ENCODE results near the gene MYL5. TPM values are rescaled to one million over a fixed set of nuclear protein-coding genes. Genes with fewer than 3 reads are reported as not detected.

Gene MYL5
- total and polyA plus RNA-seq, 7 experiments from 2014 or later: 5.8 to 32.7 (median 21.4) TPM

DNA sequence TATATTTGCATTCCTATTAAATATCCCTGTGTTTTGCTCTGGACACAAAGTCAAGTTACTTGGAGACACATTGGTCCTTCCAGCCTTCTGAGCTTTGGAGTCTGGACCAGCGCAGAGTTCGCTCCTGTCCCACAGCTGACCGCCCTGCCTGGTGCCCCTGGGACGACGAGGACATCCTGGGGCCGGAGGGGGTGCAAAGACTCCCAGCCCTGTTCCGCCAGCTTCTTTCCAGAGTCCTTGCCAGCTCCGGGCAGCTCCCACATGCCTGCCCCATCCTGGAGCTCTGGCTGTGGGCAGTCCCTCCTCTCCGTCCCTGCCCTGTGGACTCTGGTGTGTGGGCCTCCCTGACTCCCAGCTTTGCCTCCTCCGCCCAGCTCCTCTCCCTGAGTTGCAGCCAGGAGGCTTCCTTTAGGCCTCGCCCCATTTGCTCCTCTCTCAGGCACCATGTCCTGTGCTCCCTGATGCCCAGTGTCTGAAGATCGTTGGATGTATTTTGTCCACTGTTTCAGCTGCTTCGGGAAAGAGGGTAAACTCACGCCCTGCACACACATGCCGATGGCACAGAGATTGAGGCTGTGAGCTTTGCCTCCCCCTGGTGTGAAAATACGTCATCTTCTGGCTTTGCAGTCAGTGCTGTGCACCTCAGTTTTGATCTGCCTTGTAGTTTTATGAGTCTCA is 26.4 kb downstream of the MYL5 start:
- DNase-seq: no peak
- H3K27ac Mint-ChIP-seq: peak overlapping the region in 2 of 9 donors; percentile 16 to 64
- peaks cover 5% of the 10 kb centered on the region in 2 donors for H3K4me1 ChIP-seq (ENCODE audit: control insufficient read depth in 2 of 2, insufficient read depth in 2 of 2, low read length in 2 of 2)

DNA sequence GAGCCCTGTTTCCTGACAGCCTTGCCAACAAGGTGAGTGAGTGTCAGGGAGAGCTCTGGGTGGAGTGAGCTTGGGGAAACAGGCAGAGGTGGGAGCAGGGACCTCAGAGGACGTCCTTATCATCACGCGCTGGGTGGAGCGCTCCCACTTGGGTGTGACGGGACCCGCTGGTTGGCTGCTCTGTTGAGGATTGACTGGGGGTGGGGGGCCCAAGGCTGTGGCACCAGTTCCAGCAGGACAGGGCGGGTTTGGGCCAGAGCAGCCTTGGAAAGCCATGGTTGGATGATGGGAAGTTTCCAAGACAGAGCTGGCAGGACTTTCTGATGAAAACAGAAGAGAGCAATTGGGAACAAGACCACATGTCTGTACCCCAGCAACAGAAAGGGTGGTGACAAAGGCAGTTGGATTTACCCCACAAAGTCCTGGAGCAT is 28.3 kb downstream of the MYL5 start:
- Mint-ChIP-seq H3K4me1 (peaks cover 0 to 22% (median 5%) of the 10 kb centered on the region in 7 donors), H3K4me3 (peak overlapping the region in 2 of 10 donors; percentile 7 to 47), H3K27ac (peak overlapping the region in 1 of 9 donors; percentile 60), H3K27me3 (no peaks in the 10 kb centered on the region), H3K9me3 (peaks cover 0 to 3% (median 0%) of the 10 kb centered on the region in 11 donors), H3K36me3 (peaks cover 0 to 3% (median 0%) of the 10 kb centered on the region in 5 donors)
- CTCF ChIA-PET: no interaction called here
- H3K4me3 ChIP-seq (ENCODE audit: low read length): no peak overlapping the region
- H3K27me3 ChIP-seq (ENCODE audit: control insufficient read depth in 2 of 2, insufficient read depth in 2 of 2, low read length in 2 of 2): no peaks in the 10 kb centered on the region
- H3K27ac ChIP-seq (ENCODE audit: low read depth, low read length): no peak overlapping the region
- intact Hi-C loops (cut with micrococcal nuclease): no loop called here
- no peaks in the 10 kb centered on the region for H3K36me3 ChIP-seq (ENCODE audit: control insufficient read depth in 2 of 3, insufficient read depth in 3 of 3, low read length in 3 of 3)
- no peaks in the 10 kb centered on the region for H3K9me3 ChIP-seq (ENCODE audit: control insufficient read depth in 2 of 3, low read length in 3 of 3)
- peaks cover 5 to 9% of the 10 kb centered on the region in 2 donors for H3K4me1 ChIP-seq (ENCODE audit: control insufficient read depth in 2 of 2, insufficient read depth in 2 of 2, low read length in 2 of 2)
- ATAC-seq (no peak), DNase-seq (no peak)
- POLR2A ChIA-PET: no interaction called here

More for the DNA sequence above, 26.4 kb downstream of the MYL5 start:
- ChIA-PET CTCF (no interaction called here), POLR2A (no interaction called here)
- Histone ChIP-seq H3K36me3 (ENCODE audit: control insufficient read depth in 2 of 3, insufficient read depth in 3 of 3, low read length in 3 of 3) (no peaks in the 10 kb centered on the region), H3K9me3 (ENCODE audit: control insufficient read depth in 2 of 3, low read length in 3 of 3) (no peaks in the 10 kb centered on the region), H3K4me3 (ENCODE audit: low read length) (no peak overlapping the region), H3K27me3 (ENCODE audit: control insufficient read depth in 2 of 2, insufficient read depth in 2 of 2, low read length in 2 of 2) (no peaks in the 10 kb centered on the region), H3K27ac (ENCODE audit: low read depth, low read length) (no peak overlapping the region)
- Mint-ChIP-seq H3K9me3 (peaks cover 0 to 3% (median 0%) of the 10 kb centered on the region in 11 donors), H3K4me3 (peak overlapping the region in 1 of 10 donors; percentile 20), H3K36me3 (peaks cover 0 to 3% (median 0%) of the 10 kb centered on the region in 5 donors), H3K27me3 (peaks cover 0 to 3% (median 0%) of the 10 kb centered on the region in 5 donors), H3K4me1 (peaks cover 0 to 22% (median 4%) of the 10 kb centered on the region in 7 donors)
- intact Hi-C loops (cut with micrococcal nuclease): no loop called here
- ATAC-seq: no peak

DNA sequence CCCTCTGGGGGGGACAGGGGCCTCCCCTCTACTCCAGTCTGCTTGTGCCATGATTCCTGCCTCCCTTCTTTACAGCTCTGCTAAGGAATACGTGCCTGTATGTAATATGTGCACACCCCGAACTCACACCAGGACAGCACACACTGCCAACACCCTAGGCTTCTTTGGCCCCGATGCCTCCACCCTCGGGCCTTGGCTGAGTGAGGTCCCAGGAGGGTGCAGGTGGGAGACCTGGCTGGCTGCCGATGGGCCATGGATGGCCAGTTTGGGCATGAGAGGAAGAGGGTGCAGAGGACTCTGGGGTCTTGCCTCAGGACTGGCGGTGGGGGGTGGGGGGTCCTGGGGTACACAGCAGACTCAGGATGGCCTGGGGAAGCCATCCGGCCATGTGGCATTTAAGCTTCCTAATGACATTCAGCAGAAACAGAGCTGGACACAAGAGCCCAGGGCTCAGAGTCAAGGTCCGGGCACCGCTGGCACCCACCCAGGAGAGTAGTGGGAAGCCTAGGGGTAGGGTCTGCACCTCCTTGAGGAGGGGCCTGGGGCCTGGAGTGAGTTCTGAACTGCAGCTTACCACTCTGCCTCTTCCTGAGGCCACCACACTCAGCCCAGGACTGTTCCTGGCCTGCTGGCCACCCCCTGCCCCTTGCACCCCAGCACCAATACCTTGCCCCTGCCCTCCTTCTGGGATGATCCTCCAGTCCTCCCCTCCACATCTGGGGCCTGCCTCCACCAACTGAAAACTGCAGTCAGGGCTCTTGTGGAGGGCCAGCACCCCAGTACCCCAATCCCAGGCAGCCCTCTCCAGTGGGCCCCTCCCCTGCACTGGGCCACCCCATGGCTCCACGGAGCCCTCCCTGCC is 29.2 kb downstream of the MYL5 start:
- Histone ChIP-seq H3K4me1 (ENCODE audit: control insufficient read depth in 2 of 2, insufficient read depth in 2 of 2, low read length in 2 of 2) (peaks cover 8 to 9% of the 10 kb centered on the region in 2 donors), H3K27ac (ENCODE audit: low read depth, low read length) (no peak overlapping the region), H3K9me3 (ENCODE audit: control insufficient read depth in 2 of 3, low read length in 3 of 3) (no peaks in the 10 kb centered on the region), H3K4me3 (ENCODE audit: low read length) (no peak overlapping the region), H3K27me3 (ENCODE audit: control insufficient read depth in 2 of 2, insufficient read depth in 2 of 2, low read length in 2 of 2) (no peaks in the 10 kb centered on the region), H3K36me3 (ENCODE audit: control insufficient read depth in 2 of 3, insufficient read depth in 3 of 3, low read length in 3 of 3) (no peaks in the 10 kb centered on the region)
- Mint-ChIP-seq H3K4me3 (peak overlapping the region in 1 of 10 donors; percentile 87), H3K36me3 (peaks cover 0 to 4% (median 0%) of the 10 kb centered on the region in 5 donors), H3K9me3 (peaks cover 0 to 3% (median 0%) of the 10 kb centered on the region in 11 donors), H3K4me1 (peaks cover 2 to 23% (median 10%) of the 10 kb centered on the region in 7 donors), H3K27ac (no peak overlapping the region), H3K27me3 (no peaks in the 10 kb centered on the region)
- no peak for DNase-seq
- no peak for ATAC-seq
- intact Hi-C loops (cut with micrococcal nuclease): loop anchor here (2.0 kb wide), 3 partner anchors 229 to 367 kb away; partner anchors contain the start of genes FGFRL1 (in 1 of the 2), GAK (in 1 of the 2), TMEM175 (in 1 of the 2) and ZNF141 (in 1 of the 2)
- CTCF ChIA-PET: no interaction called here
- POLR2A ChIA-PET: no interaction called here

DNA sequence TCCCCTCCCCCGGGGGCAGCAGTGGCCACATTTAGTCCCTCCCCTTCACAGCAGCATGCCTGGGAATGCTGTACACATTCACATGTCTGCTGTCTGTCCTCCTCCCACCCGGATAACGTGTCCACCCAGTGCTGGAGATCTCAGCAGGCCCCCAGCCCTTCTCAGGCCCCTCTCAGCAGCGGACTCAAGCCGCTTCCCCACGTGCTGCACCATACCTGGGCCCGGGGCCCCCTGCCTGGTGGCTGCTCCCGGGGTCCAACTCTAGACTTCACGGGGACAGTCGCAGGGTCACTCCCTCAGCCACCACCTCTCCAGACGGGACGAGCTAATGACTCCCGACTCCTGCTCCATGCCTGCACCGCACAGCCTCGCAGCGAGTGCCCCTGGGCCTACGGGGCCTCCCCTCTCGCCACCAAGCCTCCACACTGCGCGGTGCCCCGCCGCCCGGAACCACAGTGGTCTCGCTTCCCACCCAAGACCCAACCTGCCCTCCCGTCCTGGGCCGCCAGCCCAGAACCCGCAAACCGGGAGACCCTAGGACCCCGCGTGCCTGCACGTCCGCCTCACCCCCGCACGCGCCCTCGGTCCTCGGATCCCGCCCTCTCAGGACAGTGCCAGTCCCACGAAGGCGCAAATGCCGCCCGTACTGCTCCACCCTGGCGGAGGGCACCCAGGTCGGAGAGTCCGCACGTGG is 30.0 kb downstream of the MYL5 start:
- Mint-ChIP-seq H3K27ac (peak overlapping the region in 2 of 9 donors; percentile 51 to 55), H3K36me3 (peaks cover 0 to 8% (median 0%) of the 10 kb centered on the region in 5 donors), H3K27me3 (no peaks in the 10 kb centered on the region), H3K9me3 (peaks cover 0 to 2% (median 0%) of the 10 kb centered on the region in 11 donors), H3K4me1 (peaks cover 10 to 23% (median 18%) of the 10 kb centered on the region in 7 donors), H3K4me3 (peak overlapping the region in 6 of 10 donors; percentile 27 to 96 (median 76))
- H3K4me3 ChIP-seq (ENCODE audit: low read length): no peak overlapping the region
- DNase-seq (no peak), ATAC-seq (no peak)
- CTCF ChIA-PET: no interaction called here
- intact Hi-C loops (cut with micrococcal nuclease): loop anchor here (2.0 kb wide), 3 partner anchors 228 to 368 kb away; partner anchors contain the start of genes FGFRL1 (in 1 of the 2), GAK (in 1 of the 2), TMEM175 (in 1 of the 2) and ZNF141 (in 1 of the 2)
- peaks cover 9 to 11% of the 10 kb centered on the region in 2 donors for H3K4me1 ChIP-seq (ENCODE audit: control insufficient read depth in 2 of 2, insufficient read depth in 2 of 2, low read length in 2 of 2)
- H3K27me3 ChIP-seq (ENCODE audit: control insufficient read depth in 2 of 2, insufficient read depth in 2 of 2, low read length in 2 of 2): no peaks in the 10 kb centered on the region
- POLR2A ChIA-PET: no interaction called here
- no peaks in the 10 kb centered on the region for H3K9me3 ChIP-seq (ENCODE audit: control insufficient read depth in 2 of 3, low read length in 3 of 3)
- H3K27ac ChIP-seq (ENCODE audit: low read depth, low read length): no peak overlapping the region
- H3K36me3 ChIP-seq (ENCODE audit: control insufficient read depth in 2 of 3, insufficient read depth in 3 of 3, low read length in 3 of 3): no peaks in the 10 kb centered on the region

DNA sequence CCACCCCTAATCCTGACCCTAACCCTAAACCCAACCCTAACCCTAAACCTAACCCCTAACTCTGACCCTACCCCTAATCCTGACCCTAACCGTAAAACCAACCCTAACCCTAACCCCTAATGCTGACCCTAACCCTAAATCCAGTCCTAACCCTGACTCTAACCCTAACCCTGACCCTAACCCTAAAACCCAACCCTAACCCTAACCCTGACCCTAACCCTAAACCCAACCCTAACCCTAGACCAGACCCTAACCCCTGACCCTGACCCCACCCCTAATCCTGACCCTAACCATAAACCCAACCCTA is 30.6 kb downstream of the MYL5 start:
- Mint-ChIP-seq H3K4me3 (peak overlapping the region; percentile 68 to 96 (median 83)), H3K9me3 (peaks cover 0 to 1% (median 0%) of the 10 kb centered on the region in 11 donors), H3K4me1 (peaks cover 16 to 24% (median 19%) of the 10 kb centered on the region in 7 donors), H3K27ac (peak overlapping the region in 6 of 9 donors; percentile 40 to 93 (median 70)), H3K27me3 (no peaks in the 10 kb centered on the region), H3K36me3 (peaks cover 0 to 8% (median 0%) of the 10 kb centered on the region in 5 donors)
- no peaks in the 10 kb centered on the region for H3K36me3 ChIP-seq (ENCODE audit: control insufficient read depth in 2 of 3, insufficient read depth in 3 of 3, low read length in 3 of 3)
- intact Hi-C loops (cut with micrococcal nuclease): loop anchor here (1.0 to 5.0 kb wide), 14 partner anchors 24 to 1832 kb away; partner anchors contain the start of genes ATP5ME (in 2 of the 2), MYL5 (in 2 of the 2), DGKQ (in 1 of the 2) and FAM193A (in 1 of the 2)
- peak overlapping the region; percentile 84 for H3K4me3 ChIP-seq (ENCODE audit: low read length)
- no peaks in the 10 kb centered on the region for H3K9me3 ChIP-seq (ENCODE audit: control insufficient read depth in 2 of 3, low read length in 3 of 3)
- peaks cover 9 to 11% of the 10 kb centered on the region in 2 donors for H3K4me1 ChIP-seq (ENCODE audit: control insufficient read depth in 2 of 2, insufficient read depth in 2 of 2, low read length in 2 of 2)
- CTCF ChIA-PET: no interaction called here
- POLR2A ChIA-PET: no interaction called here
- peak overlapping the region; percentile 96 for H3K27ac ChIP-seq (ENCODE audit: low read depth, low read length)
- ATAC-seq: no peak
- no peak for DNase-seq
- H3K27me3 ChIP-seq (ENCODE audit: control insufficient read depth in 2 of 2, insufficient read depth in 2 of 2, low read length in 2 of 2): no peaks in the 10 kb centered on the region
